OCI-LY7 (cell line): ENCODE data around the gene MOGAT3.

Experiments used
- CTCF ChIP-seq: fragments of 200-600 bp; sonication (generic); conservative IDR thresholded peaks from 2 replicates; pipeline ENCODE4 v1.5.1; 2014; ENCODE audit warnings: mild to moderate bottlenecking, antibody characterized with exemption, low read length, moderate library complexity, mixed read lengths
- EZH2phosphoT487 ChIP-seq: fragments of 200-600 bp; sonication (generic); IDR thresholded peaks from 2 replicates; pipeline ENCODE4 v1.6.1; 2018; ENCODE audit warnings: low read depth, borderline replicate concordance, mild to moderate bottlenecking, mixed run types, antibody characterized with exemption, low read length, moderate library complexity, mixed read lengths

DNA sequence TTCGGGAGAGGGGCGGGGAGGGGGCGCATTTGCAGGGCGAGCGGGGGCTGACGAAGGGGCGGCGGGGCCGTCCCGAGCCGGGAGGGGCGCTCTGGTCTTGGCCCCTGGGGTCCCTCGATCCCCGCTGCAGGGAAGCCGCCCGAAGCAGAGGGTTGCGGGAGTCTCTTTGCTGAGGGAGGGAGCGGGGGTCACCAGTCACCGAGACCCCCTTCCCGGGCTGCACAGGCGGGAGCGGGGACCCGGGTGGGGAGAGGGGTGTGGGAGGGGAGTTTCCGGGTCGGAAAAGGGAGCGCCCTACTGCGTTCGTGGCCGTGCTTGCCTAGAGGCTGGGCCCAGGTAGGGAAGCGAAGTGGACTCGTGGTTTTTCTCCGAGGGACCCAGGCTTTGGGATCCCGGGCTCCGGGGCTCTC, 46.1 kb downstream of the MOGAT3 start:
- TF ChIP-seq CTCF (0 out of 2 replicates have a peak, but pooled peaks have one; percentile 20), EZH2phosphoT487 (no peak)
